ENCODE measurements around the gene SLC25A13.

SLC25A13 gene

GRCh38 chr7:96238474-96238873, 83.4 kb downstream of the SLC25A13 start:
- DNase-seq (ENCODE audit: low read depth in 1 of 2, low spot score in 1 of 2) = no peak
- TF ChIP-seq CTCF (IDR thresholded peaks at IDR 0.05; ENCODE audit: insufficient read depth, low read length) = no peak
- TF ChIP-seq SPI1 (IDR thresholded peaks at IDR 0.05; ENCODE audit: borderline replicate concordance, low read depth) = no peak
- TF ChIP-seq GABPA (IDR thresholded peaks at IDR 0.05; ENCODE audit: low read depth) = no peak
- TF ChIP-seq REST (IDR thresholded peaks at IDR 0.05; ENCODE audit: insufficient replicate concordance, low read depth) = no peak
- TF ChIP-seq POLR2AphosphoS5 (IDR thresholded peaks at IDR 0.05; ENCODE audit: low read depth) = no peak
- H3K27ac ChIP-seq (replicated peaks) = no peak overlapping the region
- H3K4me3 ChIP-seq (replicated peaks; ENCODE audit: insufficient read depth, low read length) = no peak overlapping the region
- H3K27me3 ChIP-seq (ENCODE audit: insufficient read depth, poor library complexity, severe bottlenecking) = no peaks in the 10 kb centered on the region

- no peak for DNase-seq (ENCODE audit: low read depth in 1 of 2, low spot score in 1 of 2)
- no peaks in the 10 kb centered on the region for H3K27me3 ChIP-seq (ENCODE audit: insufficient read depth, poor library complexity, severe bottlenecking)
- TF ChIP-seq POLR2AphosphoS5 (IDR thresholded peaks at IDR 0.05; ENCODE audit: low read depth) (no peak), GABPA (IDR thresholded peaks at IDR 0.05; ENCODE audit: low read depth) (no peak), SPI1 (IDR thresholded peaks at IDR 0.05; ENCODE audit: borderline replicate concordance, low read depth) (no peak), REST (IDR thresholded peaks at IDR 0.05; ENCODE audit: insufficient replicate concordance, low read depth) (no peak), CTCF (IDR thresholded peaks at IDR 0.05; ENCODE audit: insufficient read depth, low read length) (no peak)
- no peak overlapping the region for H3K4me3 ChIP-seq (replicated peaks; ENCODE audit: insufficient read depth, low read length)
- no peak overlapping the region for H3K27ac ChIP-seq (replicated peaks)
Observed at GRCh38 chr7:96237040-96237439, 84.9 kb downstream of the SLC25A13 start.

GRCh38 chr7:96236198-96237039, 85.5 kb downstream of the SLC25A13 start:
- DNase-seq (ENCODE audit: low read depth in 1 of 2, low spot score in 1 of 2) = no peak
- Histone ChIP-seq H3K4me3 (replicated peaks; ENCODE audit: insufficient read depth, low read length) (no peak overlapping the region), H3K27ac (replicated peaks) (no peak overlapping the region), H3K27me3 (ENCODE audit: insufficient read depth, poor library complexity, severe bottlenecking) (no peaks in the 10 kb centered on the region)
- TF ChIP-seq POLR2AphosphoS5 (IDR thresholded peaks at IDR 0.05; ENCODE audit: low read depth) (no peak), REST (IDR thresholded peaks at IDR 0.05; ENCODE audit: insufficient replicate concordance, low read depth) (no peak), SPI1 (IDR thresholded peaks at IDR 0.05; ENCODE audit: borderline replicate concordance, low read depth) (no peak)

Data from HL-60 (cell line).